SK-N-SH treated with all-trans-retinoic acid at 6 μM for 48 hours (cell line): ENCODE results near the gene TBX18.
A peak's percentile ranks its signal among the peaks of the same experiment; 100 is the strongest.

Experiments
- ATAC-seq: fragments of 200-7000 bp; cut with Tn5 transposase; 3 replicates; pipeline ENCODE4 v1.9.1; 2020; ENCODE audit warnings: mild to moderate bottlenecking, moderate library complexity
- BACH2 ChIP-seq: fragments of 250-450 bp; sonication (Bioruptor Pico); IDR thresholded peaks from 2 replicates; pipeline ENCODE4 v1.9.0; 2021; ENCODE audit warnings: mild to moderate bottlenecking, borderline replicate concordance
- CSDC2 ChIP-seq: fragments of 250-450 bp; sonication (Bioruptor Pico); IDR thresholded peaks from 2 replicates; pipeline ENCODE4 v1.5.0; 2020; ENCODE audit warnings: mild to moderate bottlenecking, moderate library complexity
- ESRRG ChIP-seq: fragments of 250-450 bp; sonication (Bioruptor Pico); IDR thresholded peaks from 2 replicates; pipeline ENCODE4 v1.6.1; 2021; ENCODE audit warnings: mild to moderate bottlenecking
- OSR1 ChIP-seq: fragments of 250-450 bp; sonication (Bioruptor Pico); IDR thresholded peaks from 2 replicates; pipeline ENCODE4 v1.8.0; 2022; ENCODE audit warnings: moderate library complexity, mild to moderate bottlenecking, inconsistent platforms
- POU6F1 ChIP-seq: fragments of 250-450 bp; sonication (Bioruptor Pico); IDR thresholded peaks from 2 replicates; pipeline ENCODE4 v1.8.0; 2021; ENCODE audit warnings: low read depth, mild to moderate bottlenecking, moderate library complexity, borderline replicate concordance
- PPARA ChIP-seq: fragments of 250-450 bp; sonication (Bioruptor Pico); IDR thresholded peaks from 2 replicates; pipeline ENCODE4 v1.5.0; 2020; ENCODE audit warnings: mild to moderate bottlenecking, borderline replicate concordance
- RARB ChIP-seq: fragments of 250-450 bp; sonication (Bioruptor Pico); IDR thresholded peaks from 2 replicates; pipeline ENCODE4 v1.8.0; 2021; ENCODE audit warnings: mild to moderate bottlenecking, moderate library complexity
- SNAI2 ChIP-seq: fragments of 250-450 bp; sonication (Bioruptor Pico); IDR thresholded peaks from 2 replicates; pipeline ENCODE4 v1.5.0; 2020; ENCODE audit warnings: mild to moderate bottlenecking, moderate library complexity
- TCF4 ChIP-seq: fragments of 250-450 bp; sonication (Bioruptor Pico); IDR thresholded peaks from 2 replicates; pipeline ENCODE4 v1.8.0; 2021; ENCODE audit warnings: mild to moderate bottlenecking, moderate library complexity, borderline replicate concordance
- TSHZ2 ChIP-seq: fragments of 250-450 bp; sonication (Bioruptor Pico); IDR thresholded peaks from 2 replicates; pipeline ENCODE4 v1.5.0; 2020; ENCODE audit warnings: mild to moderate bottlenecking, moderate library complexity
- ZFP30 ChIP-seq: fragments of 450-650 bp; formaldehyde crosslinking; IDR thresholded peaks from 2 replicates; pipeline ENCODE4 v1.5.0; 2022; ENCODE audit warnings: mild to moderate bottlenecking, moderate library complexity
- ZNF565 ChIP-seq: fragments of 450-650 bp; formaldehyde crosslinking; conservative IDR thresholded peaks from 2 replicates; pipeline ENCODE4 v1.5.0; 2020; ENCODE audit warnings: low read depth, mild to moderate bottlenecking, moderate library complexity
- ZNF70 ChIP-seq: fragments of 450-650 bp; formaldehyde crosslinking; IDR thresholded peaks from 2 replicates; pipeline ENCODE4 v1.5.0; 2020; ENCODE audit warnings: mild to moderate bottlenecking, moderate library complexity
- ZNF8 ChIP-seq: fragments of 450-650 bp; formaldehyde crosslinking; IDR thresholded peaks from 2 replicates; pipeline ENCODE4 v1.5.0; 2020; ENCODE audit warnings: mild to moderate bottlenecking, moderate library complexity
- TF ChIP-seq, protein P1 (sequence below): fragments of 250-450 bp; sonication (Bioruptor Pico); IDR thresholded peaks from 2 replicates; pipeline ENCODE4 v1.8.0; 2020; ENCODE audit warnings: mild to moderate bottlenecking, moderate library complexity, borderline replicate concordance
- TF ChIP-seq, protein P2 (sequence below): fragments of 250-450 bp; sonication (Bioruptor Pico); IDR thresholded peaks from 2 replicates; pipeline ENCODE4 v1.5.1; 2020; ENCODE audit warnings: low read depth, mild to moderate bottlenecking, moderate library complexity
- TF ChIP-seq, protein P3 (sequence below): fragments of 250-450 bp; sonication (Bioruptor Pico); IDR thresholded peaks from 2 replicates; pipeline ENCODE4 v1.5.1; 2021; ENCODE audit warnings: mild to moderate bottlenecking, moderate library complexity

The TBX18 gene

GRCh38 chr6:84766118-84766798 lies 1.9 kb upstream of the TBX18 start (continued):
- TF ChIP-seq OSR1 (CRISPR knock-in tag) (no peak), PPARA (CRISPR knock-in tag) (no peak), BACH2 (CRISPR knock-in tag) (no peak), TSHZ2 (CRISPR knock-in tag) (no peak), SNAI2 (no peak), TCF4 (CRISPR knock-in tag) (no peak)

DNA sequence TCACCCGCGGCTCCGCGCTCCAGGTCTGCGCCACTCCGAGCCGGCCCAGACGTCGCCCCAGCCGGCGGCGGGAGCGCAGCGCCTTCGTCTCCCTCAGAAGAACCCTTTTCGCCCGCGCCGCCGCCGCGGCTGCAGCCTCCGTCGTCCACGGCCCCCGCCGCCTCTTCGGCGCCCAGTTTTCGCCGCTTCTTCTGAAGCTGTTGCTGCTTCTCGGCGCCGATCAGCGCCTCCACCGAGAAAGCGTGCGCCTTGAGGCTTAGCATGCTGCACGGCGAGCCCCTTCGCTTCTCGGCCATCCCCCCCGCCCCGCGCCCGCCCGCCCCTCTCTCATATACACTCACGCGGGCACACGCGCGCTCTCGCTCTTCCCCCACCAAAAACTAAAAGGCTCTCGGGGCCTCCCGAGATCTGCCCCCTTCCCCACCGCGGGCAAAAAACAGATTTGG lies 489 bp downstream of the TBX18 start:
- TF ChIP-seq BACH2 (CRISPR knock-in tag) (no peak), OSR1 (CRISPR knock-in tag) (no peak), POU6F1 (no peak), ZFP30 (no peak), RARB (CRISPR knock-in tag) (no peak), ESRRG (CRISPR knock-in tag) (no peak), ZNF8 (CRISPR knock-in tag) (no peak), PPARA (CRISPR knock-in tag) (no peak), ZNF565 (CRISPR knock-in tag) (no peak), TCF4 (CRISPR knock-in tag) (no peak), TSHZ2 (CRISPR knock-in tag) (no peak), CSDC2 (no peak), ZNF70 (no peak)
- TF ChIP-seq, protein P1, sequence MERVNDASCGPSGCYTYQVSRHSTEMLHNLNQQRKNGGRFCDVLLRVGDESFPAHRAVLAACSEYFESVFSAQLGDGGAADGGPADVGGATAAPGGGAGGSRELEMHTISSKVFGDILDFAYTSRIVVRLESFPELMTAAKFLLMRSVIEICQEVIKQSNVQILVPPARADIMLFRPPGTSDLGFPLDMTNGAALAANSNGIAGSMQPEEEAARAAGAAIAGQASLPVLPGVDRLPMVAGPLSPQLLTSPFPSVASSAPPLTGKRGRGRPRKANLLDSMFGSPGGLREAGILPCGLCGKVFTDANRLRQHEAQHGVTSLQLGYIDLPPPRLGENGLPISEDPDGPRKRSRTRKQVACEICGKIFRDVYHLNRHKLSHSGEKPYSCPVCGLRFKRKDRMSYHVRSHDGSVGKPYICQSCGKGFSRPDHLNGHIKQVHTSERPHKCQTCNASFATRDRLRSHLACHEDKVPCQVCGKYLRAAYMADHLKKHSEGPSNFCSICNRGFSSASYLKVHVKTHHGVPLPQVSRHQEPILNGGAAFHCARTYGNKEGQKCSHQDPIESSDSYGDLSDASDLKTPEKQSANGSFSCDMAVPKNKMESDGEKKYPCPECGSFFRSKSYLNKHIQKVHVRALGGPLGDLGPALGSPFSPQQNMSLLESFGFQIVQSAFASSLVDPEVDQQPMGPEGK (CRISPR knock-in tag) = no peak
- TF ChIP-seq, protein P2, sequence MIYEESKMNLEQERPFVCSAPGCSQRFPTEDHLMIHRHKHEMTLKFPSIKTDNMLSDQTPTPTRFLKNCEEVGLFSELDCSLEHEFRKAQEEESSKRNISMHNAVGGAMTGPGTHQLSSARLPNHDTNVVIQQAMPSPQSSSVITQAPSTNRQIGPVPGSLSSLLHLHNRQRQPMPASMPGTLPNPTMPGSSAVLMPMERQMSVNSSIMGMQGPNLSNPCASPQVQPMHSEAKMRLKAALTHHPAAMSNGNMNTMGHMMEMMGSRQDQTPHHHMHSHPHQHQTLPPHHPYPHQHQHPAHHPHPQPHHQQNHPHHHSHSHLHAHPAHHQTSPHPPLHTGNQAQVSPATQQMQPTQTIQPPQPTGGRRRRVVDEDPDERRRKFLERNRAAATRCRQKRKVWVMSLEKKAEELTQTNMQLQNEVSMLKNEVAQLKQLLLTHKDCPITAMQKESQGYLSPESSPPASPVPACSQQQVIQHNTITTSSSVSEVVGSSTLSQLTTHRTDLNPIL (CRISPR knock-in tag) = no peak
- TF ChIP-seq, protein P3, sequence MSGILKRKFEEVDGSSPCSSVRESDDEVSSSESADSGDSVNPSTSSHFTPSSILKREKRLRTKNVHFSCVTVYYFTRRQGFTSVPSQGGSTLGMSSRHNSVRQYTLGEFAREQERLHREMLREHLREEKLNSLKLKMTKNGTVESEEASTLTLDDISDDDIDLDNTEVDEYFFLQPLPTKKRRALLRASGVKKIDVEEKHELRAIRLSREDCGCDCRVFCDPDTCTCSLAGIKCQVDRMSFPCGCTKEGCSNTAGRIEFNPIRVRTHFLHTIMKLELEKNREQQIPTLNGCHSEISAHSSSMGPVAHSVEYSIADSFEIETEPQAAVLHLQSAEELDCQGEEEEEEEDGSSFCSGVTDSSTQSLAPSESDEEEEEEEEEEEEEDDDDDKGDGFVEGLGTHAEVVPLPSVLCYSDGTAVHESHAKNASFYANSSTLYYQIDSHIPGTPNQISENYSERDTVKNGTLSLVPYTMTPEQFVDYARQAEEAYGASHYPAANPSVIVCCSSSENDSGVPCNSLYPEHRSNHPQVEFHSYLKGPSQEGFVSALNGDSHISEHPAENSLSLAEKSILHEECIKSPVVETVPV (CRISPR knock-in tag) = no peak
- ATAC-seq = peak; percentile 10
